Fibroblast of gingiva (primary cell): Measurements from ENCODE around the gene HIPK1.
"Not testable (repeated sequence)": the region's sequence is repeated elsewhere in the genome, so short reads cannot be mapped to it uniquely, and the experiment has no call there.

Source experiments
- DNase-seq: peaks from one replicate; pipeline ENCODE4 v3.0.0-alpha.2; 2011; ENCODE audit warnings: low read depth

HIPK1 gene

GRCh38 chr1:114011796-114012195, 82.7 kb downstream of the HIPK1 start:
- no peak for DNase-seq

DNA sequence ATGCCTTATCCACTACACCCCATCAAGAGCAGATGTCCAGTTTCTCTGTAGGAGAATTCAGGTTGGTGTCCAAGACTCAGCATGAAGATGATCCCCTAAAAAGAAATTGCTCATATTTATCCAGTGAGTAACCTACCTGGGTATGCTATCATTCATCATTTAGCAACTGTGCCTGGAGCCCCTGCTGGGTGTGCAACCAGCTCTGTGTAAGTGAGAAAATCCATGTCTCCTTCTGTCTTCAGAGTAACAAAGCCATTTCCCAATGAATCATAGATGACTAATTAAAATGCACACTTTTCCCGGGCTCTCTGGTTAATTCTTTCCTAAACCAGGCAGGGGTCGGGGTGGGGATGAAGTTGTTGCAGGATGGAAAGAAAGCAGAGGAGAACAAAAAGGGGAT, 86.0 kb downstream of the HIPK1 start:
- no peak for DNase-seq

DNA sequence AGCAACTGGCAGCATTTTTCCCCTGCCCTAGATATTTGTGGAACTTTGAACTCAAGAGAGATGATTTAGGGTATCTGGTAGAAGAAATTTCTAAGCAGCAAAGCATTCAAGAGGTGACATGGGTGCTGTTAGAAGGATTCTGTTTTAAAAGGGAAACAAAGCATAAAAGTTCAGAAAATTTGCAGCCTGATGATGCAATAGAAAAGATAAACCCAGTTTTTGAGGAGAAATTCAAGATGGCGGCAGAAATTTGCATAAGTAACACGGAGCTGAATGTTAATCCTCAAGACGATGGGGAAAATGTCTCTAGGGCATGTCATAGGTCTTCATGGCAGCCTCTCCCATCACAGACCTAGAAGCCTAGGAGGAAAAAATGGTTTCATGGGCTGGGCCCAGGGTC, 90.6 kb downstream of the HIPK1 start:
- not testable (repeated sequence) for DNase-seq

GRCh38 chr1:114021665-114022099, 92.6 kb downstream of the HIPK1 start:
- no peak for DNase-seq

DNA sequence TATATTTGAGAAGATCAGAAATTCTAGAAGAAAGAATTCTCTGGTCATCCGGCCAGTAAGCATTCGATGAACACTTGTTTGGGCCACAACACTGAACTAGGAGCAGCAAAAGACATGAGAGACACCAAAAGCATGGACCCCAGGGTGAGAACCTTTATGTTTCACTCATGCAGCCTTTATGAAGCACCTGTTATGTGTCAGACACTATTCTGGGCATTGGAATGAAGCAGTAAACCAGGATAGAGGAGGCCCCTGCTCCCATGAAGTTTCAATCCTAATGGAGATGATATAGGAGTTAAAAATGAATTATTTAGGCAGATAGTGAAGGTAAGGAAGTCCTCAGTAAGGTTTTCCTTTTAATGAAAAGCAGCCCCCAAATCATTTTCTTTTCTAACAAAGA, 93.8 kb downstream of the HIPK1 start:
- no peak for DNase-seq

- no peak for DNase-seq
Observed at GRCh38 chr1:114023377-114023776, 94.3 kb downstream of the HIPK1 start.

DNA sequence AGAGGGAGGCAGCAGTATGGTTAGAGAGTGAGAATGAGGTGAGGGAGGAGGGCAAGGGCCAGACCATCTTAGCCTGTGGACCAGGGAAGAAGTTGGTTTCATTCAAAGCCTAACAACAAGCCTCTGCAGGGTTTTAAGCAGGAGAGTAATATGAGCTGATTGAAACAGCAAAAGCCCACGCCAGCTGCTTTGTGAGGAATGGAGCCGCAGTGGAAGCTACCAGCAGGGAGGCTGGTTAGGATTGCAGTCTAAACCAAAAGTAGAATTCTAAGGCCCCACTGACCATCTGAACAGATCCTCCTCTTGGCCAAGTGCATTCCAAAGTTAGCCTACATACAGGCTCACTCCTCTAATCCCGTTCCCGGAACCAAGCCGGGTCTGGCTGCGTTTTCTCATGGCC, 94.9 kb downstream of the HIPK1 start:
- DNase-seq: peak; percentile 11

- no peak for DNase-seq
Observed at GRCh38 chr1:114025609-114026401, 96.7 kb downstream of the HIPK1 start.

DNA sequence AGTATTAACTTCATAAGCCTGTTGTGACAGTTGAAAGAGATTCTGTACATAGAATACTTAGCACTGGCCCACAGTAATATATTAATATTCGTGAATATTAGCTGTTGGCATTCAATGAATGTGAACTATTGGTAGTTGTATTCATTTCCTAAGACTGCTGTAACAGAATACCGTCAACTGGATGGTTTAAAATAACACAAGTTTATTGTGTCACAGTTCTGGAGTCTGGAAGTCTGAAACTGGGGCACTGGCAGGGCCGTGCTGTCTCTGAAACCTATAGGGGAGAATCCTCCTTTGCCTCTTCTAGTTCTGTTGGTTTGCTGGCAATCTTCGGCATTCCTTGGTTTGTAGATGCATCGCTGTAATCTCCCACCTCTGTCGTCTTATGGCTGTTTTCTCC, 97.7 kb downstream of the HIPK1 start:
- DNase-seq: peak; percentile 53
